CD14-positive monocyte (primary cell): ENCODE data around the gene CEP72. TPM values are rescaled to one million over a fixed set of nuclear protein-coding genes. Genes with fewer than 3 reads are reported as not detected.

Experiments
- DNase-seq, 3 donors: peaks; one replicate each; pipeline ENCODE4 v3.0.0-alpha.2; 2011 to 2022
- H2AFZ ChIP-seq: 2 replicates; pipeline ENCODE4 v1.6.0; 2012; ENCODE audit warnings: mild to moderate bottlenecking, low read depth, low read length, inconsistent platforms; ENCODE audit not compliant: insufficient read depth, poor library complexity, severe bottlenecking
- H3K27ac ChIP-seq, 2 donors: 1 replicate in 1 of 2; 2 replicates in 1 of 2; pipeline ENCODE4 v1.5.1; 2012 to 2013; ENCODE audit warnings: low read length in 2 of 2, control low read depth in 1 of 2, inconsistent platforms in 1 of 2, low read depth in 1 of 2, mild to moderate bottlenecking in 1 of 2
- H3K27me3 ChIP-seq, 2 donors: one replicate each; pipeline versions ENCODE4 v1.6.0 to v1.6.1; 2011 to 2013; ENCODE audit warnings: low read length in 2 of 2; ENCODE audit not compliant: control insufficient read depth in 2 of 2, insufficient read depth in 2 of 2
- H3K36me3 ChIP-seq, 2 donors: replicated peaks in 1 of 2; 1 replicate in 1 of 2; 2 replicates in 1 of 2; pipeline versions ENCODE4 v1.5.1 to v1.6.1; 2012 to 2013; ENCODE audit warnings: low read length in 2 of 2, control low read depth in 1 of 2, inconsistent platforms in 1 of 2, mild to moderate bottlenecking in 1 of 2; ENCODE audit not compliant: insufficient read depth in 2 of 2, control insufficient read depth in 1 of 2
- H3K4me1 ChIP-seq, 2 donors: 1 replicate in 1 of 2; 2 replicates in 1 of 2; pipeline versions ENCODE4 v1.5.1 to v1.6.1; 2012 to 2013; ENCODE audit warnings: low read length in 2 of 2, control low read depth in 1 of 2, inconsistent platforms in 1 of 2, mild to moderate bottlenecking in 1 of 2, moderate library complexity in 1 of 2; ENCODE audit not compliant: insufficient read depth in 2 of 2, control insufficient read depth in 1 of 2
- H3K4me2 ChIP-seq: replicated peaks from 2 replicates; pipeline ENCODE3; 2012; ENCODE audit warnings: low read length, moderate library complexity, mild to moderate bottlenecking; ENCODE audit not compliant: poor library complexity, severe bottlenecking; ENCODE audit errors: extremely low read depth
- H3K4me3 ChIP-seq, 3 experiments: fragments of 200-600 bp in 1 of 3; sonication (generic) in 1 of 3; replicated peaks in 1 of 3; 1 replicate in 2 of 3; 2 replicates in 1 of 3; pipeline ENCODE4 v1.5.1; 2011 to 2013; ENCODE audit warnings: low read length in 3 of 3, mild to moderate bottlenecking in 3 of 3, control low read depth in 2 of 3, low read depth in 2 of 3, inconsistent platforms in 1 of 3, moderate library complexity in 1 of 3
- H3K79me2 ChIP-seq: 2 replicates; pipeline ENCODE4 v1.6.0; 2012; ENCODE audit warnings: mild to moderate bottlenecking, control low read depth, inconsistent platforms, low read length, moderate library complexity; ENCODE audit not compliant: insufficient read depth
- H3K9ac ChIP-seq: 2 replicates; pipeline ENCODE4 v1.6.0; 2017; ENCODE audit warnings: low read length, mild to moderate bottlenecking; ENCODE audit not compliant: insufficient read depth, poor library complexity, severe bottlenecking
- H3K9me3 ChIP-seq, 2 donors: replicated peaks in 1 of 2; 1 replicate in 1 of 2; 2 replicates in 1 of 2; pipeline versions ENCODE4 v1.5.1 to v1.6.1; 2012 to 2013; ENCODE audit warnings: low read length in 2 of 2, control low read depth in 1 of 2; ENCODE audit not compliant: control insufficient read depth in 1 of 2, insufficient read depth in 1 of 2
- H4K20me1 ChIP-seq: 2 replicates; pipeline ENCODE4 v1.6.0; 2012; ENCODE audit warnings: mild to moderate bottlenecking, low read length, control low read depth, moderate library complexity; ENCODE audit not compliant: insufficient read depth
- H3K27ac Mint-ChIP-seq, 7 donors: one replicate each; pipeline ENCODE4 v1.8.0; 2020; ENCODE audit warnings: mild to moderate bottlenecking in 7 of 7, mixed read lengths in 7 of 7, moderate library complexity in 6 of 7, inconsistent platforms in 2 of 7
- H3K27me3 Mint-ChIP-seq, 3 donors: one replicate each; pipeline ENCODE4 v1.8.0; 2021 to 2022; ENCODE audit warnings: low read depth in 3 of 3, mild to moderate bottlenecking in 3 of 3, mixed read lengths in 3 of 3, moderate library complexity in 3 of 3, inconsistent platforms in 1 of 3
- H3K36me3 Mint-ChIP-seq, 2 donors: one replicate each; pipeline ENCODE4 v1.8.0; 2020; ENCODE audit warnings: mixed read lengths in 2 of 2, inconsistent platforms in 1 of 2, mild to moderate bottlenecking in 1 of 2
- H3K4me1 Mint-ChIP-seq: one replicate; pipeline ENCODE4 v1.8.0; 2020; ENCODE audit warnings: mild to moderate bottlenecking, mixed read lengths
- H3K4me3 Mint-ChIP-seq, 2 donors: one replicate each; pipeline ENCODE4 v1.8.0; 2020; ENCODE audit warnings: mild to moderate bottlenecking in 2 of 2, mixed read lengths in 2 of 2, moderate library complexity in 1 of 2
- H3K9me3 Mint-ChIP-seq, 7 donors: one replicate each; pipeline ENCODE4 v1.8.0; 2020 to 2022; ENCODE audit warnings: mixed read lengths in 7 of 7, mild to moderate bottlenecking in 6 of 7, moderate library complexity in 6 of 7, inconsistent platforms in 2 of 7
- WGBS: methylation state at CpG from one replicate; pipeline ENCODE4 v1.1.5; 2013; ENCODE audit warnings: missing lambda C conversion rate; ENCODE audit not compliant: insufficient coverage; 5-methylcytosine and 5-hydroxymethylcytosine counted together
- intact Hi-C, 2 donors: fragments of 100-400 bp; cut with micrococcal nuclease; formaldehyde crosslinking; loops; one replicate each; pipeline versions ENCODE4 v1.15.0 to v1.15.1; 2023
- polyA plus RNA-seq, 3 donors: library from polyadenylated mRNA; depleted of rRNA in 1 of 3; unstranded in 2 of 3; stranded (reverse) in 1 of 3; fragments of 300-500 nt in 2 of 3; fragments of >200 nt in 1 of 3; fragmentation: Illumina TruSeq in 2 of 3; gene quantifications; 1 replicate in 2 of 3; 2 replicates in 1 of 3; pipeline ENCODE4 v1.2.3, GENCODE V29; 2012 to 2021
- TF ChIP-seq, protein P1 (sequence below): fragments of 200-600 bp; IDR thresholded peaks from one replicate; pipeline ENCODE4 v1.8.0; 2022; ENCODE audit warnings: antibody characterized with exemption, mild to moderate bottlenecking

Gene CEP72
- polyA plus RNA-seq, 3 donors, result 0.13 to 2.1 (median 0.24) TPM

DNA sequence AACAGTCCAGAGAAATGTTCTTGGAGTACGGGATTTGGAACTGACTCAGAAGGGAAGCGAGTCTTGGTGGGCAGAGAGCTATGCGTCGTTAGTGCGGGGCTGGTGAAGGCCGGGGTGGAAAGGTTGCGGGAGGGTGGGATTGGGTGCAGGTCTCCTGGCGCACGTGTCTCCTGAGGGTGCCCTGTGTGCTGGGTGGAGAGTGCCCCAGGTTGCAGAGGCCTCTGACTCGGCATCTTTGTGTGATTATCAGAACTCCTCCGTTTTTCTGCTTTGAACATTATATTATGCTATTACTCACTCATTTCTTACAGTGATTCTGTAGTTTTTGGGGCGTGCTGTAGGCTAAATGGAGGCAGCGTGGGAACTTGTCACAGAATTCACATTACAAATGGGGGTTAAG lies 11.4 kb downstream of the CEP72 start:
- H3K27me3 ChIP-seq, result no peaks in the 10 kb centered on the region
- WGBS, result 100% methylated on average over 2 of the region's 13 CpGs

GRCh38 chr5:624118-624950 lies 12.2 kb downstream of the CEP72 start:
- Histone ChIP-seq H3K4me3 (no peak overlapping the region), H3K79me2 (no peaks in the 10 kb centered on the region), H3K27me3 (no peaks in the 10 kb centered on the region), H2AFZ (no peak overlapping the region), H4K20me1 (no peaks in the 10 kb centered on the region), H3K9ac (no peak overlapping the region), H3K27ac (no peak overlapping the region), H3K36me3 (peaks cover 23 to 64% of the 10 kb centered on the region in 2 donors), H3K4me1 (no peaks in the 10 kb centered on the region), H3K9me3 (no peaks in the 10 kb centered on the region), H3K4me2 (no peak overlapping the region)
- H3K27me3 Mint-ChIP-seq, result peaks cover 0 to 2% (median 1%) of the 10 kb centered on the region in 3 donors
- intact Hi-C loops, result no loop called here
- no peak overlapping the region for H3K27ac Mint-ChIP-seq
- H3K36me3 Mint-ChIP-seq, result peaks cover 69 to 71% of the 10 kb centered on the region in 2 donors
- H3K4me1 Mint-ChIP-seq, result no peaks in the 10 kb centered on the region
- no peak overlapping the region for H3K4me3 Mint-ChIP-seq
- H3K9me3 Mint-ChIP-seq, result no peaks in the 10 kb centered on the region
- DNase-seq, result no peak
- TF ChIP-seq, protein P1, sequence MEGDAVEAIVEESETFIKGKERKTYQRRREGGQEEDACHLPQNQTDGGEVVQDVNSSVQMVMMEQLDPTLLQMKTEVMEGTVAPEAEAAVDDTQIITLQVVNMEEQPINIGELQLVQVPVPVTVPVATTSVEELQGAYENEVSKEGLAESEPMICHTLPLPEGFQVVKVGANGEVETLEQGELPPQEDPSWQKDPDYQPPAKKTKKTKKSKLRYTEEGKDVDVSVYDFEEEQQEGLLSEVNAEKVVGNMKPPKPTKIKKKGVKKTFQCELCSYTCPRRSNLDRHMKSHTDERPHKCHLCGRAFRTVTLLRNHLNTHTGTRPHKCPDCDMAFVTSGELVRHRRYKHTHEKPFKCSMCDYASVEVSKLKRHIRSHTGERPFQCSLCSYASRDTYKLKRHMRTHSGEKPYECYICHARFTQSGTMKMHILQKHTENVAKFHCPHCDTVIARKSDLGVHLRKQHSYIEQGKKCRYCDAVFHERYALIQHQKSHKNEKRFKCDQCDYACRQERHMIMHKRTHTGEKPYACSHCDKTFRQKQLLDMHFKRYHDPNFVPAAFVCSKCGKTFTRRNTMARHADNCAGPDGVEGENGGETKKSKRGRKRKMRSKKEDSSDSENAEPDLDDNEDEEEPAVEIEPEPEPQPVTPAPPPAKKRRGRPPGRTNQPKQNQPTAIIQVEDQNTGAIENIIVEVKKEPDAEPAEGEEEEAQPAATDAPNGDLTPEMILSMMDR, result no peak
- 96% methylated on average over 37 of the region's 38 CpGs for WGBS

More for the DNA sequence above, 11.4 kb downstream of the CEP72 start:
- Histone ChIP-seq H3K79me2 (no peaks in the 10 kb centered on the region), H3K4me1 (no peaks in the 10 kb centered on the region), H3K36me3 (peaks cover 23 to 69% of the 10 kb centered on the region in 2 donors), H2AFZ (no peak overlapping the region), H3K4me3 (no peak overlapping the region), H4K20me1 (no peaks in the 10 kb centered on the region), H3K27ac (no peak overlapping the region), H3K9ac (no peak overlapping the region), H3K4me2 (no peak overlapping the region), H3K9me3 (no peaks in the 10 kb centered on the region)
- intact Hi-C loops, result no loop called here
- Mint-ChIP-seq H3K27ac (no peak overlapping the region), H3K4me3 (no peak overlapping the region), H3K9me3 (no peaks in the 10 kb centered on the region), H3K4me1 (no peaks in the 10 kb centered on the region), H3K36me3 (peaks cover 72 to 77% of the 10 kb centered on the region in 2 donors), H3K27me3 (peaks cover 0 to 2% (median 1%) of the 10 kb centered on the region in 3 donors)
- TF ChIP-seq, protein P1, result no peak
- DNase-seq, result no peak
